ENCODE results near the gene BICD1. TPM values are rescaled to one million over a fixed set of nuclear protein-coding genes. Genes with fewer than 3 reads are reported as not detected.

BICD1 gene
- total RNA-seq, 1 donor from 2014 or later, result 33.8 TPM

DNA sequence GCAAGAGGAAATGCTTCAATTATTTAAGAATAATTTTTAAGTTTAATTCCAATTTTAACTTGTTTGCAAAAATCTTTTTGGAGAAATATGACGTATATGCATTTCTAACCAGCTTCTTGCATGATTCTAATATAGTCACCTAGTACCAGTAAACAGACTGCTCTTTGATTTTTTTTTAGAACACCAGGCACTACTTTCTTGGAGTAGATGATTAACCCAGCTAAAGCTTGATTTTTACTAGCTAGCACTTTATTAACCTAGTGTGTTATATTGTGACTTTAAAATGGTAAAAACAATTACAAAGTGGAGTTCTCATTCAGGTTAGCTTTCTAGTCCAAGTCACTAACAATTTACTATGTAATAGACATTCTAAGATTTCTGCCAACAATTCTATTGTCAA lies 260.1 kb downstream of the BICD1 start:
- DNase-seq (ENCODE audit: low spot score in 2 of 2), result no peak
- no peaks in the 10 kb centered on the region for H3K36me3 ChIP-seq
- no peak overlapping the region for H3K4me3 ChIP-seq
- no peak overlapping the region for H3K27ac ChIP-seq
- no peaks in the 10 kb centered on the region for H3K4me1 ChIP-seq
- no peaks in the 10 kb centered on the region for H3K9me3 ChIP-seq
- no peaks in the 10 kb centered on the region for H3K27me3 ChIP-seq
- intact Hi-C loops (cut with DNase I), result loop anchor here (5.0 kb wide), 1 partner anchor 291 kb away; no protein-coding TSS in a partner anchor
- TF ChIP-seq, protein P1, sequence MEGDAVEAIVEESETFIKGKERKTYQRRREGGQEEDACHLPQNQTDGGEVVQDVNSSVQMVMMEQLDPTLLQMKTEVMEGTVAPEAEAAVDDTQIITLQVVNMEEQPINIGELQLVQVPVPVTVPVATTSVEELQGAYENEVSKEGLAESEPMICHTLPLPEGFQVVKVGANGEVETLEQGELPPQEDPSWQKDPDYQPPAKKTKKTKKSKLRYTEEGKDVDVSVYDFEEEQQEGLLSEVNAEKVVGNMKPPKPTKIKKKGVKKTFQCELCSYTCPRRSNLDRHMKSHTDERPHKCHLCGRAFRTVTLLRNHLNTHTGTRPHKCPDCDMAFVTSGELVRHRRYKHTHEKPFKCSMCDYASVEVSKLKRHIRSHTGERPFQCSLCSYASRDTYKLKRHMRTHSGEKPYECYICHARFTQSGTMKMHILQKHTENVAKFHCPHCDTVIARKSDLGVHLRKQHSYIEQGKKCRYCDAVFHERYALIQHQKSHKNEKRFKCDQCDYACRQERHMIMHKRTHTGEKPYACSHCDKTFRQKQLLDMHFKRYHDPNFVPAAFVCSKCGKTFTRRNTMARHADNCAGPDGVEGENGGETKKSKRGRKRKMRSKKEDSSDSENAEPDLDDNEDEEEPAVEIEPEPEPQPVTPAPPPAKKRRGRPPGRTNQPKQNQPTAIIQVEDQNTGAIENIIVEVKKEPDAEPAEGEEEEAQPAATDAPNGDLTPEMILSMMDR (IDR thresholded peaks at IDR 0.05), result no peak

DNA sequence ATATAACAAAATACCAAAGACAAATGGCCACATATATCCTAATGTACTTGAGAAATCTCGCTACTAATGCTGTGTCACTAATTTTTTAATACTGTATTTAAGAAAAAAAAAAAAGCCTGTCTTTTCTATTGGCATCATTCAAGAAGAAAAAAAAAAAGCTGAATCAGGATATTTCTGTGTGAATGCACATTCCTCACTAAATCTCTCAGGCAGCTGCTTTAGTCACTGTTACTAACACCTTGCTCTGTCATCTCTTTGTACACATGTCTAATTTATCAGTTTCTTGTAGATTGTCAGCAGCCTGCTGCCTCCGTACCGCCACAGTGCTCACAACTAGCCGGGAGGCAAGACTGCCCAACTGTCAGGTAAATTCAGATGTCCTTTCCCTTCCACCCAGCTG lies 260.7 kb downstream of the BICD1 start:
- Histone ChIP-seq H3K27me3 (no peaks in the 10 kb centered on the region), H3K36me3 (no peaks in the 10 kb centered on the region), H3K9me3 (no peaks in the 10 kb centered on the region), H3K4me1 (no peaks in the 10 kb centered on the region), H3K4me3 (no peak overlapping the region), H3K27ac (no peak overlapping the region)
- no peak for DNase-seq (ENCODE audit: low spot score in 2 of 2)
- TF ChIP-seq, protein P1 (IDR thresholded peaks at IDR 0.05), result no peak
- intact Hi-C loops (cut with DNase I), result loop anchor here (5.0 kb wide), 1 partner anchor 290 kb away; no protein-coding TSS in a partner anchor

DNA sequence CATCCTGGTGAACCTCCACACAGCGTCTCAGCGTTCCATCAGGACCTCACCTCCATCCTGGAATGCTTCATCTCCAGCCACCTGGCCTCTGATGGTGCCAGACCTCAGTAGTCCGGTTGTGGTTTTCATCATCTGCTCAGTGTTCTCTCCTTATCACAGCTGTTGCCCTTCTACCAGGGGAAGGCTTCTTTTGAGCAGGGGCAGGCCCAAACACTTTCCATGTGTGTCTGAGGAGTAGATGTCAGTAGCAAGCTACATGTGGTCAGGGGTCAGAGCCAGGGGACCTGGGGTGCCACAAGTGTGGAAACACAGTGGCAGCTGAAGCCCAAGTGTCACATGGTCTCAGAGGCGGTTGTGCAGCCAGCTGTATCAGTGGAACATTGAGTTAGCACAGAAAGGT lies 262.6 kb downstream of the BICD1 start:
- Histone ChIP-seq H3K4me1 (no peaks in the 10 kb centered on the region), H3K27me3 (no peaks in the 10 kb centered on the region), H3K27ac (no peak overlapping the region), H3K36me3 (no peaks in the 10 kb centered on the region), H3K9me3 (no peaks in the 10 kb centered on the region), H3K4me3 (no peak overlapping the region)
- intact Hi-C loops (cut with DNase I), result loop anchor here (5.0 kb wide), 1 partner anchor 288 kb away; no protein-coding TSS in a partner anchor
- DNase-seq (ENCODE audit: low spot score in 2 of 2), result no peak
- TF ChIP-seq, protein P1 (IDR thresholded peaks at IDR 0.05), result no peak

DNA sequence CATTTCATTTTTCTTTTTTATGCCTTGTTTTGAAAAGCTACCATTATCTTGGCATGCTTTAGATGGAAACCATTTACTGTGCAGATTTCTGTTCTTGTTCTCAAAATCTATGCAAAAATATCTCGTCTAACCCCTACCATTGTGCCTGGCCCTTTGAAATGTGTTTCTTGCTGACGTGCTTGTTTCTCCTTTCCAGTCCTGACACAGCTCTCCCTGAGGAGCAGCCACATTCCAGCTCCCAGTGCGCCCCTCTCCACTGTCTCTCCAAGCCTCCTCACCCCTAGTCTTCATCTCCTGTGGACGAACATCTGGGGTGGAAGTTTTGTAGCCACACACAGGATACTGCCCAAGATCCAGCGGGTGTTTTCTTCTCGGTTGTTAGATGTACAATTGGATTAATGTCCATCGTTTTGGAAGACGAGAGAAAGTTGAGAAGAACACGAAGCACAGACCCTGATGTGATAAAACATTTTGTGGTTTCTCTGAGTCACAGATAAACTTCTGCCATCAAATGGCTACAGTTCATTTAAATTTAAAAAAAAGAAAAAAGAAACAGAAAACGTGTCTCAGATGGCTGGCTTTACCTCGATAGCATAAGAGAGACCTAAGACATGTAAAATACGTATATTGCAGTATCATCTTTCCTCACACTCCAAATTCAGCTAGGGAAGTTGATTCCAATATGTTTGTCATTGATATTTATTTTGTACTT lies 270.9 kb downstream of the BICD1 start:
- H3K27ac ChIP-seq, result no peak overlapping the region
- H3K27me3 ChIP-seq, result no peaks in the 10 kb centered on the region
- no peaks in the 10 kb centered on the region for H3K4me1 ChIP-seq
- no peaks in the 10 kb centered on the region for H3K36me3 ChIP-seq
- TF ChIP-seq, protein P1 (IDR thresholded peaks at IDR 0.05), result no peak
- intact Hi-C loops (cut with DNase I), result no loop called here
- no peaks in the 10 kb centered on the region for H3K9me3 ChIP-seq
- DNase-seq (ENCODE audit: low spot score in 2 of 2), result no peak
- H3K4me3 ChIP-seq, result no peak overlapping the region

DNA sequence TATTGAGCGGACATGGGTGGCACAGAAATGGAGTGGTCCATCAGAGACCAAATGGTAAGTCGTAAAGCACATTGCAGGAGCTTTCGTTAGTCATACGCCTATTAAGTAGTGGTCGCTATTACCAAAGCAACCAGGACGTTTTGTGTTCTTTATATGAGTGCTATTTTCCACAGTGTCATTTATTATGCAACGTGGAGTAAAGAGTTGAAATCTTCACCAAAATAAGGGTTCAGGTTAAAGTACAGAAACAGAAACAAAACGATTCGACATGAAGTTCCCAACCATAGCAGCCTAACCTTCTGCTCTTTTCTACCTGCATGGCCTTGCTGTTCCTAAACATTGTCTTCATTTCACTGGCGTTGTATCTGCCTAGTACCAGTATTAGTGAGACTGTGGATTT lies 272.6 kb downstream of the BICD1 start:
- TF ChIP-seq, protein P1 (IDR thresholded peaks at IDR 0.05), result no peak
- intact Hi-C loops (cut with DNase I), result no loop called here
- H3K27me3 ChIP-seq, result no peaks in the 10 kb centered on the region
- no peak for DNase-seq (ENCODE audit: low spot score in 2 of 2)
- no peaks in the 10 kb centered on the region for H3K36me3 ChIP-seq
- no peaks in the 10 kb centered on the region for H3K4me1 ChIP-seq
- H3K4me3 ChIP-seq, result no peak overlapping the region
- H3K9me3 ChIP-seq, result no peaks in the 10 kb centered on the region
- H3K27ac ChIP-seq, result no peak overlapping the region

Data from ascending aorta (tissue), 2 donors.